OCI-LY7 (cell line): ENCODE data around the gene CDKN2A. TPM values are rescaled to one million over a fixed set of nuclear protein-coding genes. Genes with fewer than 3 reads are reported as not detected.

Source experiments
- BruUV-seq: library from RNA; stranded (reverse); fragments of 400-500 nt; replicated peaks from 2 replicates; lab custom pipeline; 2021; lab: Mats Ljungman, UMichigan
- CTCF ChIA-PET: fragments of 300-600 bp; sonication (Branson Sonifier 250); formaldehyde crosslinking; loops from one replicate; lab custom pipeline; 2022; ENCODE audit warnings: antibody characterized with exemption; ENCODE audit not compliant: unreplicated experiment; lab: Charles Lee
- POLR2A ChIA-PET: fragments of 300-600 bp; sonication (Branson Sonifier 250); formaldehyde crosslinking; loops from one replicate; lab custom pipeline; 2022; ENCODE audit warnings: antibody characterized with exemption; lab: Charles Lee
- DNase-seq: peaks from one replicate; pipeline ENCODE4 v3.0.0-alpha.2; 2015; ENCODE audit warnings: low spot score
- H2AFZ ChIP-seq: fragments of 200-600 bp; sonication (generic), shearing (Covaris generic); 2 replicates; pipeline ENCODE4 v1.6.1; 2014; ENCODE audit warnings: mild to moderate bottlenecking, antibody characterized with exemption, low read length, moderate library complexity
- H3K27ac ChIP-seq: fragments of 200-600 bp; sonication (generic); 2 replicates; pipeline ENCODE4 v1.5.1; 2014; ENCODE audit warnings: mixed run types, low read depth, mild to moderate bottlenecking, moderate library complexity, low read length, inconsistent platforms; ENCODE audit not compliant: poor library complexity, severe bottlenecking
- H3K36me3 ChIP-seq: fragments of 200-600 bp; sonication (generic); 2 replicates; pipeline ENCODE4 v1.6.1; 2014; ENCODE audit warnings: mild to moderate bottlenecking, antibody characterized with exemption, low read length, moderate library complexity, mixed read lengths; ENCODE audit not compliant: insufficient read depth
- H3K4me1 ChIP-seq: fragments of 200-600 bp; sonication (generic); 2 replicates; pipeline ENCODE4 v1.5.1; 2014; ENCODE audit warnings: mild to moderate bottlenecking, low read length; ENCODE audit not compliant: insufficient read depth, poor library complexity, severe bottlenecking
- H3K4me2 ChIP-seq: fragments of 200-600 bp; sonication (generic); 2 replicates; pipeline ENCODE4 v1.6.1; 2014; ENCODE audit warnings: mild to moderate bottlenecking, low read length
- H3K4me3 ChIP-seq: fragments of 200-600 bp; sonication (generic); 2 replicates; pipeline ENCODE4 v1.5.1; 2014; ENCODE audit warnings: mild to moderate bottlenecking, low read depth, low read length; ENCODE audit not compliant: poor library complexity, severe bottlenecking
- H3K79me2 ChIP-seq: fragments of 200-600 bp; sonication (generic); 2 replicates; pipeline ENCODE4 v1.6.1; 2016; ENCODE audit warnings: low read depth, mild to moderate bottlenecking, low read length, moderate library complexity, mixed read lengths; ENCODE audit not compliant: insufficient read depth
- H3K9me2 ChIP-seq: fragments of 200-600 bp; sonication (generic); 2 replicates; pipeline ENCODE4 v1.6.1; 2016; ENCODE audit warnings: mild to moderate bottlenecking, low read length, mixed read lengths; ENCODE audit not compliant: insufficient read depth
- H3K9me3 ChIP-seq: fragments of 200-600 bp; sonication (generic); 2 replicates; pipeline ENCODE4 v1.6.1; 2014; ENCODE audit warnings: mild to moderate bottlenecking, mixed run types, low read length, mixed read lengths
- H4K20me1 ChIP-seq: fragments of 200-600 bp; sonication (generic); 2 replicates; pipeline ENCODE4 v1.6.1; 2014; ENCODE audit warnings: mild to moderate bottlenecking, antibody characterized with exemption, low read length, moderate library complexity, mixed read lengths; ENCODE audit not compliant: insufficient read depth
- EZH2phosphoT487 ChIP-seq: fragments of 200-600 bp; sonication (generic); IDR thresholded peaks from 2 replicates; pipeline ENCODE4 v1.6.1; 2018; ENCODE audit warnings: low read depth, borderline replicate concordance, mild to moderate bottlenecking, mixed run types, antibody characterized with exemption, low read length, moderate library complexity, mixed read lengths
- intact Hi-C: fragments of 100-400 bp; cut with micrococcal nuclease; formaldehyde crosslinking; loops from one replicate; pipeline ENCODE4 v1.10.0; 2022; ENCODE audit not compliant: unreplicated experiment
- total RNA-seq, 2 experiments: library from RNA; depleted of rRNA in 1 of 2; stranded (reverse); fragments of >200 nt in 1 of 2; shearing (Covaris generic) in 1 of 2; gene quantifications; 2 replicates each; pipeline ENCODE4 v1.2.3, GENCODE V29; 2014 to 2022
- TF ChIP-seq, protein P1 (sequence below): fragments of 200-600 bp; sonication (generic); conservative IDR thresholded peaks from 2 replicates; pipeline ENCODE4 v1.5.1; 2014; ENCODE audit warnings: mild to moderate bottlenecking, antibody characterized with exemption, low read length, moderate library complexity, mixed read lengths

Gene CDKN2A
- total RNA-seq, 2 experiments from 2014 or later: 145 to 216 TPM

DNA sequence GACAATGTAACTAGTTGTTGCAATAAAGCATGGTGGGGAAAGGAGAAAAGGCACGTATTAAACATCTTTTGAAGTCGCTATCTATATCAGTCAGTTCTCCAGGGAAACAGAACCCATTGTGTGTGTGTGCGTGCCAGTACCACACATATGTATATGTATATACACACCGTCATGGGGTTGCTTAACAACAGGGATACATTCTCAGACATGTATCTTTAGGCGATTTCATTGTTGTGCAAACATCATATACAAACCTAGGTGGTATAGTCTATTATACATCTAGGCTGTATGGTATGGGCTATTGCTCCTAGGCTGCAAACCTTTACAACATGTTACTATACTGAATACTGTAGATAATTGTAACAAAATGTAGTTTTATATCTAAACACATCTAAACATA is 2.7 kb upstream of the CDKN2A start:
- intact Hi-C loops: loop anchor here (1.0 kb wide), 1 partner anchor 11 kb away; no protein-coding TSS in a partner anchor
- peaks cover 84% of the 10 kb centered on the region for H3K79me2 ChIP-seq
- H4K20me1 ChIP-seq: peaks cover 18% of the 10 kb centered on the region; the same call in 1 of the 2 replicates
- CTCF ChIA-PET: no interaction called here
- no peak overlapping the region for H3K27ac ChIP-seq
- peak overlapping the region; percentile 78 for H3K4me3 ChIP-seq
- no peak for DNase-seq
- no peaks in the 10 kb centered on the region for H3K9me3 ChIP-seq
- peaks cover 28% of the 10 kb centered on the region for H3K36me3 ChIP-seq
- POLR2A ChIA-PET: interaction anchor here (0.6 to 1.5 kb wide), 6 partner anchors 10 to 909 kb away, joined by 3 to 14 read pairs (median 3); partner anchors contain the start of gene MTAP
- H3K9me2 ChIP-seq: no peaks in the 10 kb centered on the region
- H2AFZ ChIP-seq: no peak overlapping the region
- TF ChIP-seq EZH2phosphoT487: no peak
- TF ChIP-seq, protein P1, sequence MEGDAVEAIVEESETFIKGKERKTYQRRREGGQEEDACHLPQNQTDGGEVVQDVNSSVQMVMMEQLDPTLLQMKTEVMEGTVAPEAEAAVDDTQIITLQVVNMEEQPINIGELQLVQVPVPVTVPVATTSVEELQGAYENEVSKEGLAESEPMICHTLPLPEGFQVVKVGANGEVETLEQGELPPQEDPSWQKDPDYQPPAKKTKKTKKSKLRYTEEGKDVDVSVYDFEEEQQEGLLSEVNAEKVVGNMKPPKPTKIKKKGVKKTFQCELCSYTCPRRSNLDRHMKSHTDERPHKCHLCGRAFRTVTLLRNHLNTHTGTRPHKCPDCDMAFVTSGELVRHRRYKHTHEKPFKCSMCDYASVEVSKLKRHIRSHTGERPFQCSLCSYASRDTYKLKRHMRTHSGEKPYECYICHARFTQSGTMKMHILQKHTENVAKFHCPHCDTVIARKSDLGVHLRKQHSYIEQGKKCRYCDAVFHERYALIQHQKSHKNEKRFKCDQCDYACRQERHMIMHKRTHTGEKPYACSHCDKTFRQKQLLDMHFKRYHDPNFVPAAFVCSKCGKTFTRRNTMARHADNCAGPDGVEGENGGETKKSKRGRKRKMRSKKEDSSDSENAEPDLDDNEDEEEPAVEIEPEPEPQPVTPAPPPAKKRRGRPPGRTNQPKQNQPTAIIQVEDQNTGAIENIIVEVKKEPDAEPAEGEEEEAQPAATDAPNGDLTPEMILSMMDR: no peak
- H3K4me1 ChIP-seq: peaks cover 23% of the 10 kb centered on the region
- H3K4me2 ChIP-seq: peak overlapping the region; percentile 85
- BruUV-seq: no TSS peak

DNA sequence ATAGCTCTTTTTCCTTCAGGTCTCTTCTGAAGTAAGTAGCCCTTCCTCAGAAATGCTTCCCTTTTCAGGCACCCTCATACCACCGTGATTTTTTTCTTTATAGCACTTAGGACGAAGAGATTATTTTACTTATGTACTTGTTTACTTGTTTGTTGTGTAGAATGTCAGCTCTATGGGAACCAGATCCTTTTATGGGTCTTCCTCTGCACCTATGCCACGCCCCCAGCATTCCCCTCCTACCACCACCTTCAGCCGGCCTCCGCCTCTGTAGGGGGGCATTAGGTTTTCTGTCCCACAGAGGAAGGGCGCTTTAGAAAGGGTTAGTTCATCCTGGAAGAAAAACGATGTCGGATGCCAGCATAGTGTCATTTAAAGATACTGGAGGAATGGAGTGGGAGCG is 2.2 kb upstream of the CDKN2A start:
- TF ChIP-seq, protein P1: no peak
- no peak for TF ChIP-seq EZH2phosphoT487
- no peaks in the 10 kb centered on the region for H3K9me2 ChIP-seq
- H3K27ac ChIP-seq: peak overlapping the region; percentile 97
- H3K9me3 ChIP-seq: no peaks in the 10 kb centered on the region
- H3K4me3 ChIP-seq: peak overlapping the region; percentile 78
- H3K36me3 ChIP-seq: peaks cover 32% of the 10 kb centered on the region
- peak overlapping the region; percentile 50; the same call in 1 of the 2 replicates for H2AFZ ChIP-seq
- ChIA-PET CTCF (interaction anchor here (0.8 kb wide), 1 partner anchor 12 kb away, joined by 4 read pairs; no protein-coding TSS in a partner anchor), POLR2A (interaction anchor here (0.6 to 1.5 kb wide), 6 partner anchors 10 to 908 kb away, joined by 3 to 14 read pairs (median 3); partner anchors contain the start of gene MTAP)
- no TSS peak for BruUV-seq
- H3K4me1 ChIP-seq: peaks cover 19% of the 10 kb centered on the region
- peaks cover 84% of the 10 kb centered on the region for H3K79me2 ChIP-seq
- intact Hi-C loops: loop anchor here (1.0 kb wide), 1 partner anchor 12 kb away; no protein-coding TSS in a partner anchor
- peaks cover 22% of the 10 kb centered on the region for H4K20me1 ChIP-seq
- peak overlapping the region; percentile 85 for H3K4me2 ChIP-seq
- no peak for DNase-seq
